Peyer's patch (tissue), 4 donors: ENCODE measurements around the gene LAMA4.

ENCODE experiments used
- POLR2A ChIP-seq, 2 donors: fragments of 450-650 bp; IDR thresholded peaks; one replicate each; pipeline ENCODE4 v1.5.1; 2017; ENCODE audit warnings: antibody characterized with exemption in 2 of 2, mild to moderate bottlenecking in 2 of 2, moderate library complexity in 2 of 2
- TF ChIP-seq, protein P1 (sequence below), 6 experiments: fragments of 450-650 bp in 4 of 6; fragments of 200-600 bp in 2 of 6; sonication (generic) in 1 of 6; IDR thresholded peaks; one replicate each; pipeline ENCODE4 v1.5.1; 2017 to 2019; ENCODE audit warnings: antibody characterized with exemption in 6 of 6, mild to moderate bottlenecking in 3 of 6, moderate library complexity in 1 of 6

DNA sequence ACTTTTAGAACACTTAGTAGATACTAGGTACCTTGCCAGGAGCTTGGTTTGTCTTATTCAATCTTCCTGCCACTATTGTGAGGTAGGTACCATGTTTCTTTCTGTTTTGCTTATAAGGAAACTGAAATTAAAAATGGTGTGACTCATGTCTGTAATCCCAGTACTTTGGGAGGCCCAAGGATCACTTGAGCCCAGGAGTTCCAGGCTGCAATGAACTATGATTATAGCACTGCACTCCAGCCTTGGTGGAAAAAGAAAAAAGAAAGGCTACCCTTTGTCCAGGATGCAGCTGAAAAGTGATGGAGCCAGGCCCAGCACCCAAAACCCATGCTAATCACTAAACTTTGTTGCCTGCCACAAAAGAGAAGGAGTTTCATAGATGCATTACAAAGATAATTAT, 34.1 kb upstream of the LAMA4 start:
- TF ChIP-seq, protein P1, sequence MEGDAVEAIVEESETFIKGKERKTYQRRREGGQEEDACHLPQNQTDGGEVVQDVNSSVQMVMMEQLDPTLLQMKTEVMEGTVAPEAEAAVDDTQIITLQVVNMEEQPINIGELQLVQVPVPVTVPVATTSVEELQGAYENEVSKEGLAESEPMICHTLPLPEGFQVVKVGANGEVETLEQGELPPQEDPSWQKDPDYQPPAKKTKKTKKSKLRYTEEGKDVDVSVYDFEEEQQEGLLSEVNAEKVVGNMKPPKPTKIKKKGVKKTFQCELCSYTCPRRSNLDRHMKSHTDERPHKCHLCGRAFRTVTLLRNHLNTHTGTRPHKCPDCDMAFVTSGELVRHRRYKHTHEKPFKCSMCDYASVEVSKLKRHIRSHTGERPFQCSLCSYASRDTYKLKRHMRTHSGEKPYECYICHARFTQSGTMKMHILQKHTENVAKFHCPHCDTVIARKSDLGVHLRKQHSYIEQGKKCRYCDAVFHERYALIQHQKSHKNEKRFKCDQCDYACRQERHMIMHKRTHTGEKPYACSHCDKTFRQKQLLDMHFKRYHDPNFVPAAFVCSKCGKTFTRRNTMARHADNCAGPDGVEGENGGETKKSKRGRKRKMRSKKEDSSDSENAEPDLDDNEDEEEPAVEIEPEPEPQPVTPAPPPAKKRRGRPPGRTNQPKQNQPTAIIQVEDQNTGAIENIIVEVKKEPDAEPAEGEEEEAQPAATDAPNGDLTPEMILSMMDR (IDR thresholded peaks at IDR 0.05) = no peak
- no peak for TF ChIP-seq POLR2A (IDR thresholded peaks at IDR 0.05)
